GM23338 (cell line): Measurements from ENCODE around the gene TAF4B. TPM values are rescaled to one million over a fixed set of nuclear protein-coding genes. Genes with fewer than 3 reads are reported as not detected.
"Not testable (repeated sequence)": the region's sequence is repeated elsewhere in the genome, so short reads cannot be mapped to it uniquely, and the experiment has no call there.

Experiments
- ATAC-seq: fragments of 200-7000 bp; cut with Tn5 transposase; 3 replicates; pipeline ENCODE4 v1.9.1; 2020
- DNase-seq: peaks from one replicate; pipeline ENCODE4 v3.0.0-alpha.2; 2015; ENCODE audit warnings: low spot score
- H2AFZ ChIP-seq: fragments of 200-600 bp; sonication (generic); 2 replicates; pipeline ENCODE4 v1.8.0; 2016; ENCODE audit warnings: antibody characterized with exemption, mild to moderate bottlenecking, moderate library complexity
- H3F3A ChIP-seq: fragments of 200-600 bp; sonication (generic); replicated peaks from 2 replicates; pipeline ENCODE4 v1.8.0; 2017; ENCODE audit warnings: antibody characterized with exemption, mixed run types, low read depth
- H3K27ac ChIP-seq: fragments of 200-600 bp; sonication (generic); 2 replicates; pipeline ENCODE4 v1.6.1; 2016; ENCODE audit warnings: low read depth
- H3K27me3 ChIP-seq: fragments of 200-600 bp; sonication (generic); 2 replicates; pipeline ENCODE4 v1.8.0; 2016; ENCODE audit warnings: mild to moderate bottlenecking, mixed run types, moderate library complexity; ENCODE audit not compliant: insufficient read depth
- H3K36me3 ChIP-seq: fragments of 200-600 bp; sonication (generic); 2 replicates; pipeline ENCODE4 v1.8.0; 2016; ENCODE audit warnings: mild to moderate bottlenecking; ENCODE audit not compliant: insufficient read depth
- H3K4me1 ChIP-seq: fragments of 200-600 bp; sonication (generic); 2 replicates; pipeline ENCODE4 v1.8.0; 2016; ENCODE audit warnings: mild to moderate bottlenecking, moderate library complexity; ENCODE audit not compliant: insufficient read depth
- H3K4me2 ChIP-seq: fragments of 200-600 bp; sonication (generic); 2 replicates; pipeline ENCODE4 v1.7.1; 2017; ENCODE audit warnings: mixed run types
- H3K4me3 ChIP-seq: fragments of 200-600 bp; sonication (generic); 2 replicates; pipeline ENCODE4 v1.6.1; 2016; ENCODE audit warnings: mixed run types
- H3K79me2 ChIP-seq: fragments of 200-600 bp; sonication (generic); replicated peaks from 2 replicates; pipeline ENCODE4 v1.8.0; 2017; ENCODE audit warnings: mild to moderate bottlenecking; ENCODE audit not compliant: insufficient read depth
- H3K9me2 ChIP-seq: fragments of 200-600 bp; sonication (generic); 2 replicates; pipeline ENCODE4 v1.8.0; 2017; ENCODE audit not compliant: insufficient read depth
- H4K20me1 ChIP-seq: fragments of 200-600 bp; sonication (generic); replicated peaks from 2 replicates; pipeline ENCODE4 v1.8.0; 2017; ENCODE audit warnings: mild to moderate bottlenecking; ENCODE audit not compliant: insufficient read depth
- H3K27ac Mint-ChIP-seq: 2 replicates; pipeline ENCODE4 v1.8.0; 2020; ENCODE audit warnings: inconsistent platforms, mild to moderate bottlenecking, moderate library complexity, mixed read lengths
- H3K27me3 Mint-ChIP-seq: 3 replicates; pipeline ENCODE4 v1.8.0; 2022; ENCODE audit warnings: low read depth, mild to moderate bottlenecking, moderate library complexity, mixed read lengths, inconsistent platforms; ENCODE audit not compliant: insufficient read depth, poor library complexity
- H3K36me3 Mint-ChIP-seq: 3 replicates; pipeline ENCODE4 v1.8.0; 2021; ENCODE audit warnings: low read depth, mild to moderate bottlenecking, inconsistent platforms, moderate library complexity, mixed read lengths
- H3K4me1 Mint-ChIP-seq: 3 replicates; pipeline ENCODE4 v1.8.0; 2020; ENCODE audit warnings: mild to moderate bottlenecking, inconsistent platforms, mixed read lengths
- H3K4me3 Mint-ChIP-seq: 3 replicates; pipeline ENCODE4 v1.8.0; 2021; ENCODE audit warnings: moderate library complexity, mild to moderate bottlenecking, inconsistent platforms, mixed read lengths
- H3K9me3 Mint-ChIP-seq: 3 replicates; pipeline ENCODE4 v1.8.0; 2020; ENCODE audit warnings: moderate library complexity, mild to moderate bottlenecking, inconsistent platforms, mixed read lengths
- ZNF114 ChIP-seq: fragments of 250-450 bp; sonication (Bioruptor Pico); IDR thresholded peaks from 2 replicates; pipeline ENCODE4 v1.5.0; 2020; ENCODE audit warnings: mild to moderate bottlenecking, moderate library complexity
- polyA plus RNA-seq: library from polyadenylated mRNA; unstranded; fragments of >200 nt; fragmentation: Nextera tagmentation; extraction: Ambion mirVana; gene quantifications from 2 replicates; pipeline ENCODE4 v1.2.1, GENCODE V29; 2016
- total RNA-seq: library from RNA; depleted of rRNA; stranded (reverse); fragments of >200 nt; shearing (Covaris generic); gene quantifications from 2 replicates; pipeline ENCODE4 v1.2.3, GENCODE V29; 2014
- TF ChIP-seq, protein P1 (sequence below): IDR thresholded peaks from one replicate; pipeline ENCODE4 v1.6.1; 2018; ENCODE audit warnings: antibody characterized with exemption; ENCODE audit not compliant: unreplicated experiment
- TF ChIP-seq, protein P2 (sequence below), 2 experiments: fragments of 200-600 bp in 1 of 2; sonication (generic) in 1 of 2; conservative IDR thresholded peaks; 2 replicates each; pipeline versions ENCODE4 v1.5.1 to v1.6.1; 2016 to 2017; ENCODE audit warnings: antibody characterized with exemption in 2 of 2, low read depth in 2 of 2, mild to moderate bottlenecking in 2 of 2, moderate library complexity in 1 of 2

The TAF4B gene
- total and polyA plus RNA-seq, 2 experiments from 2014 or later = 9.4 to 27.3 TPM

DNA sequence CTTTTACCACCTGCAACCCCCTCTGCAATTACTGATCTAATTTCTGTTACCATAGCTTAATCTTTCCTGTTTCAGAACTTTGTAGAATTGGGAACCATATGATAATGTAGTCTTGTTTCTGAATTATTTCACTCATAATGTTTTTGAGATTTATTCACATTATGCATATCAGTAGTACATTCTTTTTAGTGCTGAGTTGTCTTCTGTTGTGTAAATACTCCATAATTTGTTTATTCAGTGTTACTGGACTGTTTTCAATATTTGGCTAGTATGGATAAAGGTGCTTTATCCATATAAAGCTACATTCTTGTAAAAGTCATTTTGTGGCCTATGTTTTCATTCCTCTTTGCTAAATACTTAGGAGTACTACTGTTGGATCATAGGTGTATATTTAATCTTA lies 152.5 kb downstream of the TAF4B start (continued):
- TF ChIP-seq, protein P1, sequence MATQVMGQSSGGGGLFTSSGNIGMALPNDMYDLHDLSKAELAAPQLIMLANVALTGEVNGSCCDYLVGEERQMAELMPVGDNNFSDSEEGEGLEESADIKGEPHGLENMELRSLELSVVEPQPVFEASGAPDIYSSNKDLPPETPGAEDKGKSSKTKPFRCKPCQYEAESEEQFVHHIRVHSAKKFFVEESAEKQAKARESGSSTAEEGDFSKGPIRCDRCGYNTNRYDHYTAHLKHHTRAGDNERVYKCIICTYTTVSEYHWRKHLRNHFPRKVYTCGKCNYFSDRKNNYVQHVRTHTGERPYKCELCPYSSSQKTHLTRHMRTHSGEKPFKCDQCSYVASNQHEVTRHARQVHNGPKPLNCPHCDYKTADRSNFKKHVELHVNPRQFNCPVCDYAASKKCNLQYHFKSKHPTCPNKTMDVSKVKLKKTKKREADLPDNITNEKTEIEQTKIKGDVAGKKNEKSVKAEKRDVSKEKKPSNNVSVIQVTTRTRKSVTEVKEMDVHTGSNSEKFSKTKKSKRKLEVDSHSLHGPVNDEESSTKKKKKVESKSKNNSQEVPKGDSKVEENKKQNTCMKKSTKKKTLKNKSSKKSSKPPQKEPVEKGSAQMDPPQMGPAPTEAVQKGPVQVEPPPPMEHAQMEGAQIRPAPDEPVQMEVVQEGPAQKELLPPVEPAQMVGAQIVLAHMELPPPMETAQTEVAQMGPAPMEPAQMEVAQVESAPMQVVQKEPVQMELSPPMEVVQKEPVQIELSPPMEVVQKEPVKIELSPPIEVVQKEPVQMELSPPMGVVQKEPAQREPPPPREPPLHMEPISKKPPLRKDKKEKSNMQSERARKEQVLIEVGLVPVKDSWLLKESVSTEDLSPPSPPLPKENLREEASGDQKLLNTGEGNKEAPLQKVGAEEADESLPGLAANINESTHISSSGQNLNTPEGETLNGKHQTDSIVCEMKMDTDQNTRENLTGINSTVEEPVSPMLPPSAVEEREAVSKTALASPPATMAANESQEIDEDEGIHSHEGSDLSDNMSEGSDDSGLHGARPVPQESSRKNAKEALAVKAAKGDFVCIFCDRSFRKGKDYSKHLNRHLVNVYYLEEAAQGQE = no peak
- TF ChIP-seq ZNF114 (CRISPR knock-in tag) = no peak

DNA sequence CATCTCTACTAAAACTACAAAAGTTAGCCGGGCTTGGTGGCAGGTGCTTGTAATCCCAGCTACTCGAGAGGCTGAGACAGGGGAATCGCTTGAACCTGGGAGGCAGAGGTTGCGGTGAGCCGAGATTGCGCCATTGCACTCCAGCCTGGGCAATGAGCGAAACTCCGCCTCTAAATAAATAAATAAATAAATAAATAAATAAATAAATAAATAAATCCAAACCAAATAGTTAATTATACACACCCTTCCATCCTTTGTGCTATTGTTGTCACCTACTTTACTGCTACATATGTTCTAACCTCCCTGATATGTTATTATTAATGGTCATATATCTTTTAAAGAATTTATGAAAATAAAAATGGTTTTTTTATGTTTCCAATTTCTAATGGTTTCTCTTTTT lies 155.3 kb downstream of the TAF4B start:
- not testable (repeated sequence) for H3K4me3 Mint-ChIP-seq, ATAC-seq, H2AFZ ChIP-seq, H3K4me3 ChIP-seq, H3K4me1 ChIP-seq, H3K36me3 Mint-ChIP-seq, DNase-seq, H4K20me1 ChIP-seq, H3K79me2 ChIP-seq, H3K27ac Mint-ChIP-seq, H3K9me3 Mint-ChIP-seq, H3K4me2 ChIP-seq, H3K27ac ChIP-seq, H3K4me1 Mint-ChIP-seq, H3K36me3 ChIP-seq, H3K27me3 Mint-ChIP-seq, H3K27me3 ChIP-seq, H3F3A ChIP-seq, H3K9me2 ChIP-seq

DNA sequence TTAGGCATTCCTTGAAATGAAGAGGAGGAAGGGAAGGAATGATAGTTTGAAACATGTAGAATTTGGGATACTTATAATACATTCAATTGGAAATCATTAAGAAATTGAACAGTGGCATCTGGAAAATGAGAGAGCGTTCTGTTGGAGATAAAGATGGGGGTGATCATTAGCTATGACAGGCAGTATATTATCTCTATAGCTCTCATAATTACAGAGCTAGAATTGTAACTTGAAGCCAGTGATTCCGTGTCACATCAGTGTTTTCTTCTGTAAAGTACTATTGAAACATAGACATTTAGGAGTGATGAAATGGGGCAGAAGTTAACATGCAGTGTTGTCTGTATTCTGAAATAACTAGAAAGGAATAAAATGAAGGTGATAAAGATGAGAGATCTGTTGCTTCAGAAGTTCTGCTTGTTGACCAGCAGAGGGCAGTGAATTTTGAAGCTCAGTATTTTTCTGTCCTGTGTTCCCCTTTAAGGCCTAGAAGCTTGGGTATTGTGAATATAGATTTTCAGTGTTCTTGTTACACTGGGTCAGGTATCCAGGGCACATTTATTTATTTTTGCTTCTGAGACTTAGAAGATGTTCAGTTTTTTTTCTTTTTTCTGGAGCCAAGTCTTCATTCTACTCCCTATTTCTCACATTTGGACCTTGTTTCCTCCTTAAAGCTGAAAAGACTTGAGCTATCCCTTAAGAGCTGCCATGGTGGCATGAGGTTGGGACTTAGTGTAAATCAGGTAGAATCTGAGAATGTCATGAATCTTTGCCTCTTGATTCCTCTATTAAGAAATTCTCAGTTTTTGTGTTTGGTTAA lies 157.4 kb downstream of the TAF4B start:
- no peaks in the 10 kb centered on the region for H3K4me1 ChIP-seq
- H3F3A ChIP-seq = no peaks in the 10 kb centered on the region
- Mint-ChIP-seq H3K36me3 (no peaks in the 10 kb centered on the region), H3K4me3 (no peak overlapping the region), H3K27ac (no peak overlapping the region), H3K4me1 (peaks cover 7% of the 10 kb centered on the region), H3K27me3 (no peaks in the 10 kb centered on the region), H3K9me3 (no peaks in the 10 kb centered on the region)
- H3K36me3 ChIP-seq = no peaks in the 10 kb centered on the region
- no peak overlapping the region for H3K27ac ChIP-seq
- no peak overlapping the region for H2AFZ ChIP-seq
- no peaks in the 10 kb centered on the region for H3K27me3 ChIP-seq
- peak; percentile 74 for ATAC-seq
- no peaks in the 10 kb centered on the region for H3K9me2 ChIP-seq
- H3K79me2 ChIP-seq = no peaks in the 10 kb centered on the region
- TF ChIP-seq, protein P2, sequence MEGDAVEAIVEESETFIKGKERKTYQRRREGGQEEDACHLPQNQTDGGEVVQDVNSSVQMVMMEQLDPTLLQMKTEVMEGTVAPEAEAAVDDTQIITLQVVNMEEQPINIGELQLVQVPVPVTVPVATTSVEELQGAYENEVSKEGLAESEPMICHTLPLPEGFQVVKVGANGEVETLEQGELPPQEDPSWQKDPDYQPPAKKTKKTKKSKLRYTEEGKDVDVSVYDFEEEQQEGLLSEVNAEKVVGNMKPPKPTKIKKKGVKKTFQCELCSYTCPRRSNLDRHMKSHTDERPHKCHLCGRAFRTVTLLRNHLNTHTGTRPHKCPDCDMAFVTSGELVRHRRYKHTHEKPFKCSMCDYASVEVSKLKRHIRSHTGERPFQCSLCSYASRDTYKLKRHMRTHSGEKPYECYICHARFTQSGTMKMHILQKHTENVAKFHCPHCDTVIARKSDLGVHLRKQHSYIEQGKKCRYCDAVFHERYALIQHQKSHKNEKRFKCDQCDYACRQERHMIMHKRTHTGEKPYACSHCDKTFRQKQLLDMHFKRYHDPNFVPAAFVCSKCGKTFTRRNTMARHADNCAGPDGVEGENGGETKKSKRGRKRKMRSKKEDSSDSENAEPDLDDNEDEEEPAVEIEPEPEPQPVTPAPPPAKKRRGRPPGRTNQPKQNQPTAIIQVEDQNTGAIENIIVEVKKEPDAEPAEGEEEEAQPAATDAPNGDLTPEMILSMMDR (conservative IDR thresholded peaks at IDR 0.05; ENCODE audit: low read depth in 2 of 2) = peak; percentile 66 to 88
- no peak for TF ChIP-seq ZNF114 (CRISPR knock-in tag)
- no peak overlapping the region for H3K4me3 ChIP-seq
- peak; percentile 69 for DNase-seq
- no peaks in the 10 kb centered on the region for H4K20me1 ChIP-seq
- no peak overlapping the region for H3K4me2 ChIP-seq
